Measurements from ENCODE around the gene DAZL.

GRCh38 chr3:16601537-16602005 lies 3.7 kb downstream of the DAZL start:
- TF ChIP-seq, protein P1, sequence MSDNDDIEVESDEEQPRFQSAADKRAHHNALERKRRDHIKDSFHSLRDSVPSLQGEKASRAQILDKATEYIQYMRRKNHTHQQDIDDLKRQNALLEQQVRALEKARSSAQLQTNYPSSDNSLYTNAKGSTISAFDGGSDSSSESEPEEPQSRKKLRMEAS (IDR thresholded peaks at IDR 0.05) = no peak
- TF ChIP-seq, protein P2, sequence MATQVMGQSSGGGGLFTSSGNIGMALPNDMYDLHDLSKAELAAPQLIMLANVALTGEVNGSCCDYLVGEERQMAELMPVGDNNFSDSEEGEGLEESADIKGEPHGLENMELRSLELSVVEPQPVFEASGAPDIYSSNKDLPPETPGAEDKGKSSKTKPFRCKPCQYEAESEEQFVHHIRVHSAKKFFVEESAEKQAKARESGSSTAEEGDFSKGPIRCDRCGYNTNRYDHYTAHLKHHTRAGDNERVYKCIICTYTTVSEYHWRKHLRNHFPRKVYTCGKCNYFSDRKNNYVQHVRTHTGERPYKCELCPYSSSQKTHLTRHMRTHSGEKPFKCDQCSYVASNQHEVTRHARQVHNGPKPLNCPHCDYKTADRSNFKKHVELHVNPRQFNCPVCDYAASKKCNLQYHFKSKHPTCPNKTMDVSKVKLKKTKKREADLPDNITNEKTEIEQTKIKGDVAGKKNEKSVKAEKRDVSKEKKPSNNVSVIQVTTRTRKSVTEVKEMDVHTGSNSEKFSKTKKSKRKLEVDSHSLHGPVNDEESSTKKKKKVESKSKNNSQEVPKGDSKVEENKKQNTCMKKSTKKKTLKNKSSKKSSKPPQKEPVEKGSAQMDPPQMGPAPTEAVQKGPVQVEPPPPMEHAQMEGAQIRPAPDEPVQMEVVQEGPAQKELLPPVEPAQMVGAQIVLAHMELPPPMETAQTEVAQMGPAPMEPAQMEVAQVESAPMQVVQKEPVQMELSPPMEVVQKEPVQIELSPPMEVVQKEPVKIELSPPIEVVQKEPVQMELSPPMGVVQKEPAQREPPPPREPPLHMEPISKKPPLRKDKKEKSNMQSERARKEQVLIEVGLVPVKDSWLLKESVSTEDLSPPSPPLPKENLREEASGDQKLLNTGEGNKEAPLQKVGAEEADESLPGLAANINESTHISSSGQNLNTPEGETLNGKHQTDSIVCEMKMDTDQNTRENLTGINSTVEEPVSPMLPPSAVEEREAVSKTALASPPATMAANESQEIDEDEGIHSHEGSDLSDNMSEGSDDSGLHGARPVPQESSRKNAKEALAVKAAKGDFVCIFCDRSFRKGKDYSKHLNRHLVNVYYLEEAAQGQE (IDR thresholded peaks at IDR 0.05; ENCODE audit: low read depth) = no peak
- TF ChIP-seq TAF1 (IDR thresholded peaks at IDR 0.05; ENCODE audit: low read depth) (no peak), TCF12 (IDR thresholded peaks at IDR 0.05; ENCODE audit: low read depth) (no peak), EP300 (IDR thresholded peaks at IDR 0.05; ENCODE audit: borderline replicate concordance) (no peak), YY1 (IDR thresholded peaks at IDR 0.05; ENCODE audit: low read depth) (no peak), CEBPB (IDR thresholded peaks at IDR 0.05) (no peak), TEAD4 (IDR thresholded peaks at IDR 0.05) (no peak), FOXM1 (IDR thresholded peaks at IDR 0.05; ENCODE audit: borderline replicate concordance, low read depth) (no peak)

Data from Ishikawa (cell line).